PC-3 (cell line): ENCODE measurements around the gene PTRH2.

Experiments
- CTCF ChIP-seq: fragments of 300-600 bp; sonication (generic); conservative IDR thresholded peaks from 2 replicates; pipeline ENCODE4 v1.5.1; 2017; ENCODE audit warnings: antibody characterized with exemption, low read depth, mild to moderate bottlenecking, low read length
- EZH2 ChIP-seq: fragments of 300-600 bp; sonication (generic); IDR thresholded peaks from one replicate; pipeline ENCODE4 v1.6.1; 2017; ENCODE audit warnings: antibody characterized with exemption, mild to moderate bottlenecking, low read length; ENCODE audit not compliant: unreplicated experiment

DNA sequence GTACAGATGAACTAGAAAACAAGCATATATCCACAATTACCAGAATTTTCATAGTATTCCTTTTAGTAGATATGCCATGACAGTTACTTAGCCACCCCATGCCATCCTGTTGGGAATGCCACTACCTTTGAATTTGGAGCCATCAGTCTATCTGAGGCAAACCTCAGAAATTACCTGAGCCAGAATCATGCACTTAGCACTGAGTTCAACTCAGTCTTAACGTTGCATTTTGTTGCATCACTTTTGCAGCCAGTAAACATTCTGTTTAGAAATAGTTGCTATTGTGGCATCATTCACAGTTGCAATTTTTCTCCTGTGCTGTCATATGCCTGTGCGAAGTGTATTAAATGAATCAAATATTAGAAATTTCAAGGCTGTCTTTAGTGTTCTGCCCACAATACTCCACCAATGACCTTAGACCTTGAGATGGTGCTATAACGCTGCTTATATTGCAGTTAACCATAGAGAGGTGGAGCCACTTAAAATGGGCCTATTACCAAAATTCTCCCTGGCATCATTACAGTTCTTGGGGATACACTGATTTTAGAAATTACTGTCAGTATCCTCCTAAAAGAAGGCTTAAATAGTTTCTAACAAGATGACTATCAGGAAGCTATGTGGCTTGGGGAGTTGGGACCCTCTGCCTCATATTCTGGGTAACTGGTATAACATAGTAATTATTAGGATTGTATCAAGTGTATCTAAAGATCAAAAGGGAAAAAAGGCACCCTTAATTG is 11.1 kb downstream of the PTRH2 start:
- no peak for TF ChIP-seq CTCF
- TF ChIP-seq EZH2: no peak
